Activated naive CD4-positive, alpha-beta T cell treated with anti-CD3 and anti-CD28 coated beads for 36 hours (primary cell): ENCODE data around the gene COL26A1. TPM values are rescaled to one million over a fixed set of nuclear protein-coding genes. Genes with fewer than 3 reads are reported as not detected.

Experiments
- CTCF ChIA-PET: fragments of 350-600 bp; sonication (Branson Sonifier 250); formaldehyde crosslinking; loops from one replicate; lab custom pipeline; 2021; ENCODE audit warnings: antibody characterized with exemption; lab: Charles Lee
- DNase-seq: peaks from one replicate; pipeline ENCODE4 v3.0.0-alpha.2; 2020
- H3K27ac Mint-ChIP-seq: one replicate; pipeline ENCODE4 v1.8.0; 2021; ENCODE audit warnings: mild to moderate bottlenecking, mixed read lengths
- H3K27me3 Mint-ChIP-seq: one replicate; pipeline ENCODE4 v1.8.0; 2021; ENCODE audit warnings: low read depth, mixed read lengths
- H3K36me3 Mint-ChIP-seq: one replicate; pipeline ENCODE4 v1.8.0; 2021; ENCODE audit warnings: low read depth, mixed read lengths
- H3K4me1 Mint-ChIP-seq: one replicate; pipeline ENCODE4 v1.8.0; 2021; ENCODE audit warnings: low read depth, mixed read lengths
- H3K4me3 Mint-ChIP-seq: one replicate; pipeline ENCODE4 v1.8.0; 2021; ENCODE audit warnings: mild to moderate bottlenecking, moderate library complexity, mixed read lengths
- H3K9me3 Mint-ChIP-seq: one replicate; pipeline ENCODE4 v1.8.0; 2021; ENCODE audit warnings: mixed read lengths
- intact Hi-C: fragments of 100-400 bp; cut with micrococcal nuclease; formaldehyde crosslinking; loops from one replicate; pipeline ENCODE4 v1.15.1; 2023
- total RNA-seq, 2 experiments: library from RNA; stranded (reverse); gene quantifications; one replicate each; pipeline ENCODE4 v1.2.3, GENCODE V29; 2021

The COL26A1 gene
- total RNA-seq, 2 experiments from 2014 or later: not detected

- Mint-ChIP-seq H3K36me3 (no peaks in the 10 kb centered on the region), H3K4me1 (no peaks in the 10 kb centered on the region), H3K9me3 (no peaks in the 10 kb centered on the region), H3K27ac (no peak overlapping the region), H3K4me3 (no peak overlapping the region), H3K27me3 (no peaks in the 10 kb centered on the region)
- CTCF ChIA-PET: interaction anchor here (1.0 kb wide), 1 partner anchor 9 kb away, joined by 3 read pairs; no protein-coding TSS in a partner anchor
- no peak for DNase-seq
- intact Hi-C loops: no loop called here
These were observed 243.2 kb downstream of the COL26A1 start for GRCh38 chr7:101605611-101606497.

DNA sequence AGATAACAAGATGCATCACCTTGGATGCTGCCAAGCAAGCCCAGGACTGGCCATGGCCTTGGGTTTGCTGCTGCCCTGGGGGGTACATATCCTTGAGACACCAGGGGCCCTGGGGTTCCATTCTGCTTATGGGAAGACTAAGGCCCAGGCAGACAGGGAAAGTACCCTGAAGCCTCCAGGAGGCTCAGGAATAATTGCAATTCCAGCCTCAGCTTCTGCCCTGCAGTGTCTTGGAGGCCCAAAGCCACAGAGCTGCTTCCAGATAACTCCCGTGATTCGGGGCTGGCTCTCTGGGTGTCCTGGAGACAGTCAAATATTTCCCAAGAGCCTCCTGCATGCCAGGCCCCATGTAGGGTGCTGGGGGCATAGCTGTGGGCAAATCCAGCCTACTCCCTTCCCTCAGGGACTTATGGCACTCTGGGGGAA, 243.8 kb downstream of the COL26A1 start:
- no peak for DNase-seq
- Mint-ChIP-seq H3K27ac (no peak overlapping the region), H3K36me3 (no peaks in the 10 kb centered on the region), H3K4me3 (no peak overlapping the region), H3K4me1 (no peaks in the 10 kb centered on the region), H3K9me3 (no peaks in the 10 kb centered on the region), H3K27me3 (no peaks in the 10 kb centered on the region)
- CTCF ChIA-PET: no interaction called here
- intact Hi-C loops: no loop called here

Other genes with a start within 250 kb of the COL26A1 start
- gene SERPINE1, start 235.8 kb upstream of the COL26A1 start, total RNA-seq: under 1 TPM in 1 of 2 experiments, not detected in 1; 0.07 TPM
- gene AP1S1, start 208.4 kb upstream of the COL26A1 start, total RNA-seq: 10 to 100 TPM; 40.6 to 43.5 TPM
- not detected for gene VGF, start 197.3 kb upstream of the COL26A1 start, total RNA-seq
- gene NAT16, start 182.6 kb upstream of the COL26A1 start, total RNA-seq: not detected
- not detected for gene MOGAT3, start 161.8 kb upstream of the COL26A1 start, total RNA-seq
- gene PLOD3, start 145.3 kb upstream of the COL26A1 start, total RNA-seq: 10 to 100 TPM; 18.8 to 19.7 TPM
- 10 to 100 TPM; 31.7 to 35.3 TPM for gene ZNHIT1, start 144.7 kb upstream of the COL26A1 start, total RNA-seq
- 10 to 100 TPM in 1 of 2 experiments, 1 to 10 TPM in 1; 9.8 to 11.1 TPM for gene CLDN15, start 125.1 kb upstream of the COL26A1 start, total RNA-seq
- gene FIS1, start 117.8 kb upstream of the COL26A1 start, total RNA-seq: 10 to 100 TPM; 84.2 to 84.3 TPM
- 1 to 10 TPM; 5.4 to 6.8 TPM for gene IFT22, start 41.1 kb upstream of the COL26A1 start, total RNA-seq